GM12875 (cell line): ENCODE results near the gene RNF112.

Source experiments
- H3K4me3 ChIP-seq: one replicate; pipeline ENCODE4 v1.5.1; 2011; ENCODE audit warnings: low read depth, low read length, control low read depth
- CTCF ChIP-seq: IDR thresholded peaks from 2 replicates; pipeline ENCODE4 v1.5.1; 2011; ENCODE audit warnings: low read depth, mild to moderate bottlenecking, control low read depth, inconsistent platforms, low read length, moderate library complexity, borderline replicate concordance; ENCODE audit not compliant: insufficient read depth

Gene RNF112

GRCh38 chr17:19364699-19365498 lies 46.1 kb upstream of the RNF112 start:
- TF ChIP-seq CTCF = no peak
- H3K4me3 ChIP-seq = no peak overlapping the region

GRCh38 chr17:19365499-19365817 lies 45.6 kb upstream of the RNF112 start:
- TF ChIP-seq CTCF = no peak

GRCh38 chr17:19365833-19366636 lies 45.0 kb upstream of the RNF112 start:
- H3K4me3 ChIP-seq = no peak overlapping the region
- no peak for TF ChIP-seq CTCF

More at GRCh38 chr17:19365499-19365817, 45.6 kb upstream of the RNF112 start:
- no peak overlapping the region for H3K4me3 ChIP-seq

GRCh38 chr17:19366637-19366972 lies 44.4 kb upstream of the RNF112 start:
- no peak for TF ChIP-seq CTCF
- H3K4me3 ChIP-seq = no peak overlapping the region

GRCh38 chr17:19368229-19368628 lies 42.8 kb upstream of the RNF112 start:
- no peak for TF ChIP-seq CTCF
- H3K4me3 ChIP-seq = no peak overlapping the region

GRCh38 chr17:19369107-19369778 lies 41.8 kb upstream of the RNF112 start:
- no peak overlapping the region for H3K4me3 ChIP-seq
- TF ChIP-seq CTCF = no peak
